MM.1S (cell line): ENCODE measurements around the gene COA3.

ENCODE experiments used
- EZH2 ChIP-seq: fragments of 300-600 bp; sonication (generic); optimal IDR thresholded peaks from 2 replicates; pipeline ENCODE3; 2017; ENCODE audit warnings: low read depth, mild to moderate bottlenecking, antibody characterized with exemption, low read length, mixed read lengths
- TF ChIP-seq, protein P1 (sequence below): fragments of 300-600 bp; sonication (generic); IDR thresholded peaks from 2 replicates; pipeline ENCODE4 v1.5.1; 2016; ENCODE audit warnings: antibody characterized with exemption, low read length, mixed read lengths

DNA sequence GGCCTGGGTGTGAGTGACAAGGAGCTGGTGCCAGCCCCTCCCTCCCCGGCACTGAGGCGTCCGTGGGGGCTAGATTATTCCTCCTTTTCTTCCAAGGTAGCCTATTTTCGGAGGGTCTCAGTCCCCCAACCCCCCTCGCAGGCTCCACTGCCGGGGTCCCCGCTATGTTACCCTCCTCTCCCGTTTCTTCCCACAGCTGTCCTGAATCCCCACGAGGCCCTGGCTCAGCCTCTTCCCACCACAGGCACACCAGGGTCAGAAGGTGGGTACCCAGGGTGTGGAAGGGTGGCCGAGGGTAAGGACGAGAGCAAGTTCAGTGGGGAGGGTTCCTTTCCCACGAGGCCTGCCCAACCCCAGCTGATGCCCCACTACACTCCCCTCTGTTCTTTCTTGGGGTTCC, 36.9 kb downstream of the COA3 start:
- TF ChIP-seq, protein P1, sequence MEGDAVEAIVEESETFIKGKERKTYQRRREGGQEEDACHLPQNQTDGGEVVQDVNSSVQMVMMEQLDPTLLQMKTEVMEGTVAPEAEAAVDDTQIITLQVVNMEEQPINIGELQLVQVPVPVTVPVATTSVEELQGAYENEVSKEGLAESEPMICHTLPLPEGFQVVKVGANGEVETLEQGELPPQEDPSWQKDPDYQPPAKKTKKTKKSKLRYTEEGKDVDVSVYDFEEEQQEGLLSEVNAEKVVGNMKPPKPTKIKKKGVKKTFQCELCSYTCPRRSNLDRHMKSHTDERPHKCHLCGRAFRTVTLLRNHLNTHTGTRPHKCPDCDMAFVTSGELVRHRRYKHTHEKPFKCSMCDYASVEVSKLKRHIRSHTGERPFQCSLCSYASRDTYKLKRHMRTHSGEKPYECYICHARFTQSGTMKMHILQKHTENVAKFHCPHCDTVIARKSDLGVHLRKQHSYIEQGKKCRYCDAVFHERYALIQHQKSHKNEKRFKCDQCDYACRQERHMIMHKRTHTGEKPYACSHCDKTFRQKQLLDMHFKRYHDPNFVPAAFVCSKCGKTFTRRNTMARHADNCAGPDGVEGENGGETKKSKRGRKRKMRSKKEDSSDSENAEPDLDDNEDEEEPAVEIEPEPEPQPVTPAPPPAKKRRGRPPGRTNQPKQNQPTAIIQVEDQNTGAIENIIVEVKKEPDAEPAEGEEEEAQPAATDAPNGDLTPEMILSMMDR = no peak
- TF ChIP-seq EZH2 = no peak
